A673 (cell line): Measurements from ENCODE around the gene EXOC6B. TPM values are rescaled to one million over a fixed set of nuclear protein-coding genes. Genes with fewer than 3 reads are reported as not detected.

Experiments
- BruUV-seq: library from RNA; stranded (reverse); fragments of 400-500 nt; replicated peaks from 2 replicates; lab custom pipeline; 2021; lab: Mats Ljungman, UMichigan
- CTCF ChIA-PET: fragments of 300-600 bp; sonication (Branson Sonifier 250); formaldehyde crosslinking; loops from one replicate; lab custom pipeline; 2022; ENCODE audit warnings: antibody characterized with exemption; lab: Charles Lee
- POLR2A ChIA-PET: fragments of 300-600 bp; sonication (Branson Sonifier 250); formaldehyde crosslinking; loops from one replicate; lab custom pipeline; 2022; ENCODE audit warnings: antibody characterized with exemption; ENCODE audit not compliant: low non-redundant PET; lab: Charles Lee
- DNase-seq: peaks from one replicate; pipeline ENCODE4 v3.0.0-alpha.2; 2015; ENCODE audit warnings: low spot score
- H3K27ac ChIP-seq: fragments of 200-600 bp; sonication (generic); 2 replicates; pipeline ENCODE4 v1.5.1; 2016; ENCODE audit warnings: mixed run types, low read depth, mild to moderate bottlenecking, mixed read lengths, antibody characterized with exemption, low read length; ENCODE audit not compliant: poor library complexity, severe bottlenecking
- H3K27me3 ChIP-seq: fragments of 200-600 bp; sonication (generic); replicated peaks from 2 replicates; pipeline ENCODE4 v1.6.1; 2017; ENCODE audit warnings: mixed run types, low read depth, mild to moderate bottlenecking, mixed read lengths, antibody characterized with exemption, low read length; ENCODE audit not compliant: insufficient read depth, poor library complexity
- H3K36me3 ChIP-seq: fragments of 200-600 bp; sonication (generic); 2 replicates; pipeline ENCODE4 v1.6.1; 2016; ENCODE audit warnings: mixed run types, mild to moderate bottlenecking, mixed read lengths, antibody characterized with exemption, low read length; ENCODE audit not compliant: insufficient read depth, poor library complexity, severe bottlenecking
- H3K4me1 ChIP-seq: fragments of 200-600 bp; sonication (generic); 2 replicates; pipeline ENCODE4 v1.6.1; 2017; ENCODE audit warnings: mixed run types, mild to moderate bottlenecking, mixed read lengths, antibody characterized with exemption, low read length; ENCODE audit not compliant: insufficient read depth, poor library complexity, severe bottlenecking
- H3K4me3 ChIP-seq: fragments of 200-600 bp; sonication (generic); 2 replicates; pipeline ENCODE4 v1.5.1; 2016; ENCODE audit warnings: low read depth, mixed run types, mild to moderate bottlenecking, mixed read lengths, low read length; ENCODE audit not compliant: poor library complexity, severe bottlenecking
- H3K9me3 ChIP-seq: fragments of 200-600 bp; sonication (generic); 2 replicates; pipeline ENCODE4 v1.6.1; 2016; ENCODE audit warnings: mixed run types, low read depth, mild to moderate bottlenecking, mixed read lengths, antibody characterized with exemption, low read length; ENCODE audit not compliant: poor library complexity, severe bottlenecking
- EZH2 ChIP-seq: fragments of 200-600 bp; sonication (generic); IDR thresholded peaks from 2 replicates; pipeline ENCODE4 v1.6.1; 2017; ENCODE audit warnings: borderline replicate concordance, low read depth, mild to moderate bottlenecking, mixed read lengths, antibody characterized with exemption, low read length; ENCODE audit not compliant: poor library complexity, severe bottlenecking
- intact Hi-C: fragments of 100-400 bp; cut with micrococcal nuclease; formaldehyde crosslinking; loops from one replicate; pipeline ENCODE4 v1.10.0; 2022; ENCODE audit not compliant: unreplicated experiment
- total RNA-seq: library from RNA; stranded (reverse); gene quantifications from 2 replicates; pipeline ENCODE4 v1.2.3, GENCODE V29; 2021
- TF ChIP-seq, protein P1 (sequence below): fragments of 300-800, 200-600 bp; sonication (generic); conservative IDR thresholded peaks from 2 replicates; pipeline ENCODE4 v1.5.1; 2017; ENCODE audit warnings: low read depth, mild to moderate bottlenecking, antibody characterized with exemption, low read length, moderate library complexity, mixed read lengths

EXOC6B gene
- total RNA-seq, 1 experiment from 2014 or later: 138 TPM

DNA sequence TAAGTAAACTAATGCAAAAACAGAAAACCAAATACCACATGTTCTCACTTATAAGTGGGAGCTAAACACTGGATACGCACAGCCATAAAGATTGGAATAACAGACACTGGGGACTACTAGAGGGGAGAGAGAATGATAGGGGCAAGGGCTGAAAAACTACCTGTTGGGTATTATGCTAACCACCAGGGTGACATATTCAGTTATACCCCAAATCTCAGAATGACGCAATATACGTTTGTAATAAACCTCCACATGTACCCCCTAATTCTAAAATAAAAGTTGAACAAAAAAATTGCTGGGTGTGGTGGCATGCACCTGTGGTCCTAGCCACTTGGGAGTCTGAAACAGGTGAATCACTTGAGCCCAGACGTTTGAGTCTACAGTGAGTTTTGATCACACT is 157.2 kb downstream of the EXOC6B start:
- DNase-seq: no peak
- ChIA-PET CTCF (no interaction called here), POLR2A (no interaction called here)
- Histone ChIP-seq H3K27ac (no peak overlapping the region), H3K9me3 (peaks cover 4% of the 10 kb centered on the region), H3K4me3 (no peak overlapping the region), H3K27me3 (no peaks in the 10 kb centered on the region), H3K4me1 (no peaks in the 10 kb centered on the region), H3K36me3 (no peaks in the 10 kb centered on the region)
- intact Hi-C loops: no loop called here
- BruUV-seq: no TSS peak
- TF ChIP-seq, protein P1, sequence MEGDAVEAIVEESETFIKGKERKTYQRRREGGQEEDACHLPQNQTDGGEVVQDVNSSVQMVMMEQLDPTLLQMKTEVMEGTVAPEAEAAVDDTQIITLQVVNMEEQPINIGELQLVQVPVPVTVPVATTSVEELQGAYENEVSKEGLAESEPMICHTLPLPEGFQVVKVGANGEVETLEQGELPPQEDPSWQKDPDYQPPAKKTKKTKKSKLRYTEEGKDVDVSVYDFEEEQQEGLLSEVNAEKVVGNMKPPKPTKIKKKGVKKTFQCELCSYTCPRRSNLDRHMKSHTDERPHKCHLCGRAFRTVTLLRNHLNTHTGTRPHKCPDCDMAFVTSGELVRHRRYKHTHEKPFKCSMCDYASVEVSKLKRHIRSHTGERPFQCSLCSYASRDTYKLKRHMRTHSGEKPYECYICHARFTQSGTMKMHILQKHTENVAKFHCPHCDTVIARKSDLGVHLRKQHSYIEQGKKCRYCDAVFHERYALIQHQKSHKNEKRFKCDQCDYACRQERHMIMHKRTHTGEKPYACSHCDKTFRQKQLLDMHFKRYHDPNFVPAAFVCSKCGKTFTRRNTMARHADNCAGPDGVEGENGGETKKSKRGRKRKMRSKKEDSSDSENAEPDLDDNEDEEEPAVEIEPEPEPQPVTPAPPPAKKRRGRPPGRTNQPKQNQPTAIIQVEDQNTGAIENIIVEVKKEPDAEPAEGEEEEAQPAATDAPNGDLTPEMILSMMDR: no peak
- TF ChIP-seq EZH2: no peak

DNA sequence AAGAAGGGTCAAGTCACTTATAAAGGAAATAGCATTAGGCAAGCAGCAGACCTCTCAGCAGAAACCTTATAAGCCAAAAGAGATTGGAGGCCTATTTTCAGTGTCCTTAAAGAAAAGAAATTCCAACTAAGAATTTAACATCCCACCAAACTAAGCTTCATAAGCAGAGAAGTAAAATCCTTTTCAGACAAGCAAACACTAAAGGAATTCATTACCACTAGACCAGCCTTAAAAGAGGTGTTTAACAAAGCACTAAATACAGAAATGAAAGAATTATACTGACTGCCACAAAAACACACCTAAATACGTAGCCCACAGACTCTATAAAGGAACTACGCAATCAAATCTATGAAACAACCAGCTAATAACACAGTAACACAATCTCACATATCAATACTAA is 160.4 kb downstream of the EXOC6B start:
- H3K4me1 ChIP-seq: no peaks in the 10 kb centered on the region
- DNase-seq: no peak
- no peak overlapping the region for H3K4me3 ChIP-seq
- H3K27me3 ChIP-seq: no peaks in the 10 kb centered on the region
- H3K36me3 ChIP-seq: no peaks in the 10 kb centered on the region
- TF ChIP-seq, protein P1: no peak
- TF ChIP-seq EZH2: no peak
- no peak overlapping the region for H3K27ac ChIP-seq
- ChIA-PET CTCF (no interaction called here), POLR2A (interaction anchor here (0.7 kb wide), 1 partner anchor 620 kb away, joined by 3 read pairs; no protein-coding TSS in a partner anchor)
- H3K9me3 ChIP-seq: peaks cover 4% of the 10 kb centered on the region
- no TSS peak for BruUV-seq
- intact Hi-C loops: no loop called here

DNA sequence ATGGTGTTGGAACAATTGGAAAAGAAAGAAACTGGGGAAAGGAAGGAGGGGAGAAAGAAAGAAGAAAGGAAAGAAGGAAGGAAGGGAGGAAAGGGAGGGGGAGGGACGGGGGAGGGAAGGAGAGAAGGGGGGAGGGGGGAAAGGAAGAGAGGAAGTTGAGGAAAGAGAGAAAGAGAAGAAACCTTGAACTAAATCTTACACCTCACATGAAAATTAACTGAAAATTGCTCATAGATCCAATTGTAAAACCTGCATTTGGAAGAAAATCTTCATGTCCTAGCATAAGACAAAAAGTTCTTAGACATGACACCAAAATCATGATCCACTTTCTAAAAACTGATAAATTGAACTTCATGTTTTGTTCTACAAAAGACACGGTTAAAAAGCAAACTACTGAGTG is 163.8 kb downstream of the EXOC6B start:
- intact Hi-C loops: no loop called here
- POLR2A ChIA-PET: no interaction called here
- CTCF ChIA-PET: no interaction called here

More for the DNA sequence above, 163.8 kb downstream of the EXOC6B start:
- H3K36me3 ChIP-seq: no peaks in the 10 kb centered on the region
- H3K4me3 ChIP-seq: no peak overlapping the region
- no peaks in the 10 kb centered on the region for H3K4me1 ChIP-seq
- no peak for DNase-seq
- no peak overlapping the region for H3K27ac ChIP-seq
- H3K9me3 ChIP-seq: peaks cover 4% of the 10 kb centered on the region
- no TSS peak for BruUV-seq
- TF ChIP-seq EZH2: no peak
- TF ChIP-seq, protein P1: no peak
- H3K27me3 ChIP-seq: no peaks in the 10 kb centered on the region
